GM18909 (cell line): Measurements from ENCODE around the gene TIGD7.

Experiments used
- ATAC-seq: cut with Tn5 transposase; IDR thresholded peaks from one replicate; pipeline ENCODE4 v1.9.1; 2021; ENCODE audit warnings: mild to moderate bottlenecking; ENCODE audit not compliant: unreplicated experiment, poor library complexity

TIGD7 gene

DNA sequence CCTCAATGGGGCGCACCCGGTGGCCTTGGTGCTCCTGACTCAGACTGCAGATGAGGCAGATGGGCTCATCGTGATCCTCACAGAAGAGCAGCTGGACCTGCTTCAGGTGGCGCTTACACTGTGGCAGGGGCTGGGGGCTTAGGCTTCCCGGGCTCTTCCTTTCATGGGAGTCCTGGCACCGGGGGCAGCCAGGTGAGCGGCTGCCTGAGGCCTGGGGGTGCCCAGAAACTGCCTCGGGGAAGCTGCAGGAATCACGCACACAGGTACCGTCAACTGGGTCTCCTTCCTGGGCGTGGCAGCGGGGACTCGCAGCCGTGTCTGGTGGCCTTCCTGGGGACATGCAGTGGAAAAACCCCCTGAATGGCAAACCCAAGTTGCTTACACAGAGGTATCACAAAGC, 55.8 kb downstream of the TIGD7 start:
- ATAC-seq: no peak

DNA sequence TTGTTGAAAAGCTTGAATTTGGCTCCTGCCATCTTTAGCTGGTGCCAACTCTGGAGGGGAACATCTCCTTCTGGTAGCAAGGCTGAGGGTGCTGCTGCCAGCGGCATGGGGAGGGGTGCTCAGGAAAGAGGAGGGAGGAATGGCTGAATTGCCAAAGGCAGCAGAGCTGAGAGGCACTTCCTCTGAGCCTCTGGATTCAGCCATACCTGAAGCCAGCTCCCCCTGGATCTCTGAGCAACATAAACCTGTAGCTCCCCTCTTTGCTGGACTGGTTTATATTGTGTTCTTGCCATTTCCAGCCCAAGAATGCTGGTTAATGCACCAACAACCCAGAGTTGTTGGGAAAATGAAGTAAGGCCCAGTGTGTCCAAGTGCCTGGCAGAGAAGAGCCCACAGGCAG, 56.2 kb downstream of the TIGD7 start:
- no peak for ATAC-seq
